Measurements from ENCODE around the gene UNK. TPM values are rescaled to one million over a fixed set of nuclear protein-coding genes. Genes with fewer than 3 reads are reported as not detected.
A peak's percentile ranks its signal among the peaks of the same experiment; 100 is the strongest.

UNK gene
- total and polyA plus RNA-seq, 2 of the 13 experiments (the other 11 are each of a cell fraction or from before 2014, with no cell fraction given), result 31.6 to 33.0 TPM

DNA sequence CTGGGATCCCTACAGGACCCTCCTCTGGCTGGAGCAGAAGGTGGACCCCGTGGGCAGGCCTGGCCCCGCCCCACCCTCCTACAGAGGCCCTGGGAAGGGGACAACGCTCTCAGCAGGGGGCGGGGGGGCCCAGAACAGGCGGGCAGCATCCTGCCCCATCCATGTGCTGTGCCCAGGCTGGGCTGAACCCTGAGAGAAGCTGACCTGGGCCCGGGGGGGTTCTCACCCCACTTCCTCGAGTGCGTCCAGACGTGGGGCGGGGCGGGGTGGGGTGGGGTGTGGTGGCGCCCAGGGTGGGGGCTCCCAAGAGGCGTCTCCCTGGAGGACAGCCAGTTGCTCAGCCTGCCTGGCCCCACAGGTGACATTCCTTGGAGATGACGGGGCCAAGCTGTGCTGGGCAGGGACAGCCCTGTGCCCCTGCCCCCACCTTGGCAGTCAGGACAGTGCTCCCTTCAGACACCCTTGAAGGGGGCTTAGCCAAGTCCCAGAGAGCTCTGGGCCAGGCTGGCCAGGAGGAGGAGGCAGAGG lies 60.0 kb downstream of the UNK start (continued):
- TF ChIP-seq SATB2 (CRISPR knock-in tag; IDR thresholded peaks at IDR 0.05), result no peak
- TF ChIP-seq DR1 (CRISPR knock-in tag; IDR thresholded peaks at IDR 0.05), result no peak
- no peak for TF ChIP-seq ZFP82 (CRISPR knock-in tag; IDR thresholded peaks at IDR 0.05; ENCODE audit: borderline replicate concordance)
- no peak for TF ChIP-seq CEBPB (IDR thresholded peaks at IDR 0.05; ENCODE audit: borderline replicate concordance, low read depth, low read length)
- TF ChIP-seq ZNF264 (CRISPR knock-in tag; IDR thresholded peaks at IDR 0.05), result no peak
- TF ChIP-seq RELA (CRISPR knock-in tag; IDR thresholded peaks at IDR 0.05), result no peak
- TF ChIP-seq STAT6 (CRISPR knock-in tag; IDR thresholded peaks at IDR 0.05; ENCODE audit: borderline replicate concordance), result no peak
- no peak for TF ChIP-seq HOXA9 (CRISPR knock-in tag; IDR thresholded peaks at IDR 0.05; ENCODE audit: borderline replicate concordance)
- TF ChIP-seq ZNF446 (CRISPR knock-in tag; IDR thresholded peaks at IDR 0.05), result 0 out of 2 replicates have a peak, but pooled peaks have one; percentile 9
- TF ChIP-seq NPAS2 (CRISPR knock-in tag; IDR thresholded peaks at IDR 0.05; ENCODE audit: borderline replicate concordance), result no peak
- TF ChIP-seq FOXK2 (IDR thresholded peaks at IDR 0.05), result no peak
- TF ChIP-seq ZNF274 (CRISPR knock-in tag; IDR thresholded peaks at IDR 0.05), result no peak
- no peak for TF ChIP-seq ZNF629 (CRISPR knock-in tag; conservative IDR thresholded peaks at IDR 0.05)
- TF ChIP-seq ZNF644 (CRISPR knock-in tag; IDR thresholded peaks at IDR 0.05; ENCODE audit: low read depth), result no peak
- TF ChIP-seq, protein P1, sequence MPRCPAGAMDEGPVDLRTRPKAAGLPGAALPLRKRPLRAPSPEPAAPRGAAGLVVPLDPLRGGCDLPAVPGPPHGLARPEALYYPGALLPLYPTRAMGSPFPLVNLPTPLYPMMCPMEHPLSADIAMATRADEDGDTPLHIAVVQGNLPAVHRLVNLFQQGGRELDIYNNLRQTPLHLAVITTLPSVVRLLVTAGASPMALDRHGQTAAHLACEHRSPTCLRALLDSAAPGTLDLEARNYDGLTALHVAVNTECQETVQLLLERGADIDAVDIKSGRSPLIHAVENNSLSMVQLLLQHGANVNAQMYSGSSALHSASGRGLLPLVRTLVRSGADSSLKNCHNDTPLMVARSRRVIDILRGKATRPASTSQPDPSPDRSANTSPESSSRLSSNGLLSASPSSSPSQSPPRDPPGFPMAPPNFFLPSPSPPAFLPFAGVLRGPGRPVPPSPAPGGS (CRISPR knock-in tag; IDR thresholded peaks at IDR 0.05), result no peak
- no peak for TF ChIP-seq SMAD3 (CRISPR knock-in tag; IDR thresholded peaks at IDR 0.05)
- TF ChIP-seq ZNF674 (CRISPR knock-in tag; IDR thresholded peaks at IDR 0.05; ENCODE audit: low read depth), result no peak
- TF ChIP-seq, protein P2, sequence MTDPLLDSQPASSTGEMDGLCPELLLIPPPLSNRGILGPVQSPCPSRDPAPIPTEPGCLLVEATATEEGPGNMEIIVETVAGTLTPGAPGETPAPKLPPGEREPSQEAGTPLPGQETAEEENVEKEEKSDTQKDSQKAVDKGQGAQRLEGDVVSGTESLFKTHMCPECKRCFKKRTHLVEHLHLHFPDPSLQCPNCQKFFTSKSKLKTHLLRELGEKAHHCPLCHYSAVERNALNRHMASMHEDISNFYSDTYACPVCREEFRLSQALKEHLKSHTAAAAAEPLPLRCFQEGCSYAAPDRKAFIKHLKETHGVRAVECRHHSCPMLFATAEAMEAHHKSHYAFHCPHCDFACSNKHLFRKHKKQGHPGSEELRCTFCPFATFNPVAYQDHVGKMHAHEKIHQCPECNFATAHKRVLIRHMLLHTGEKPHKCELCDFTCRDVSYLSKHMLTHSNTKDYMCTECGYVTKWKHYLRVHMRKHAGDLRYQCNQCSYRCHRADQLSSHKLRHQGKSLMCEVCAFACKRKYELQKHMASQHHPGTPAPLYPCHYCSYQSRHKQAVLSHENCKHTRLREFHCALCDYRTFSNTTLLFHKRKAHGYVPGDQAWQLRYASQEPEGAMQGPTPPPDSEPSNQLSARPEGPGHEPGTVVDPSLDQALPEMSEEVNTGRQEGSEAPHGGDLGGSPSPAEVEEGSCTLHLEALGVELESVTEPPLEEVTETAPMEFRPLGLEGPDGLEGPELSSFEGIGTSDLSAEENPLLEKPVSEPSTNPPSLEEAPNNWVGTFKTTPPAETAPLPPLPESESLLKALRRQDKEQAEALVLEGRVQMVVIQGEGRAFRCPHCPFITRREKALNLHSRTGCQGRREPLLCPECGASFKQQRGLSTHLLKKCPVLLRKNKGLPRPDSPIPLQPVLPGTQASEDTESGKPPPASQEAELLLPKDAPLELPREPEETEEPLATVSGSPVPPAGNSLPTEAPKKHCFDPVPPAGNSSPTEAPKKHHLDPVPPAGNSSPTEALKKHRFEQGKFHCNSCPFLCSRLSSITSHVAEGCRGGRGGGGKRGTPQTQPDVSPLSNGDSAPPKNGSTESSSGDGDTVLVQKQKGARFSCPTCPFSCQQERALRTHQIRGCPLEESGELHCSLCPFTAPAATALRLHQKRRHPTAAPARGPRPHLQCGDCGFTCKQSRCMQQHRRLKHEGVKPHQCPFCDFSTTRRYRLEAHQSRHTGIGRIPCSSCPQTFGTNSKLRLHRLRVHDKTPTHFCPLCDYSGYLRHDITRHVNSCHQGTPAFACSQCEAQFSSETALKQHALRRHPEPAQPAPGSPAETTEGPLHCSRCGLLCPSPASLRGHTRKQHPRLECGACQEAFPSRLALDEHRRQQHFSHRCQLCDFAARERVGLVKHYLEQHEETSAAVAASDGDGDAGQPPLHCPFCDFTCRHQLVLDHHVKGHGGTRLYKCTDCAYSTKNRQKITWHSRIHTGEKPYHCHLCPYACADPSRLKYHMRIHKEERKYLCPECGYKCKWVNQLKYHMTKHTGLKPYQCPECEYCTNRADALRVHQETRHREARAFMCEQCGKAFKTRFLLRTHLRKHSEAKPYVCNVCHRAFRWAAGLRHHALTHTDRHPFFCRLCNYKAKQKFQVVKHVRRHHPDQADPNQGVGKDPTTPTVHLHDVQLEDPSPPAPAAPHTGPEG (CRISPR knock-in tag; IDR thresholded peaks at IDR 0.05), result no peak
- no peak for TF ChIP-seq TGIF2 (CRISPR knock-in tag; IDR thresholded peaks at IDR 0.05)

All from HepG2 (cell line).